Neuronal stem cell (in vitro differentiated cells): Measurements from ENCODE around the gene GRWD1.

Experiments used
- DNase-seq: peaks from one replicate; pipeline ENCODE4 v3.0.0-alpha.2; 2013; ENCODE audit warnings: low spot score
- H2AFZ ChIP-seq: one replicate; pipeline ENCODE4 v1.6.1; 2013; ENCODE audit warnings: mild to moderate bottlenecking, low read length, inconsistent platforms
- H2AK5ac ChIP-seq: 2 replicates; pipeline ENCODE4 v1.6.1; 2013; ENCODE audit warnings: low read depth, mild to moderate bottlenecking, inconsistent platforms, low read length, moderate library complexity, mixed read lengths
- H2BK120ac ChIP-seq: 2 replicates; pipeline ENCODE4 v1.6.1; 2013; ENCODE audit warnings: low read depth, mild to moderate bottlenecking, inconsistent platforms, low read length, moderate library complexity, mixed read lengths
- H2BK12ac ChIP-seq: one replicate; pipeline ENCODE4 v1.6.1; 2013; ENCODE audit warnings: low read length, inconsistent platforms
- H2BK15ac ChIP-seq: 2 replicates; pipeline ENCODE4 v1.6.1; 2013; ENCODE audit warnings: mild to moderate bottlenecking, low read length, inconsistent platforms, mixed read lengths
- H2BK5ac ChIP-seq: one replicate; pipeline ENCODE4 v1.6.1; 2013; ENCODE audit warnings: inconsistent platforms, mild to moderate bottlenecking, low read length, moderate library complexity
- H3K14ac ChIP-seq: one replicate; pipeline ENCODE4 v1.6.1; 2013; ENCODE audit warnings: low read length, inconsistent platforms
- H3K18ac ChIP-seq: 2 replicates; pipeline ENCODE4 v1.6.1; 2013; ENCODE audit warnings: low read length, inconsistent platforms
- H3K23ac ChIP-seq: 2 replicates; pipeline ENCODE4 v1.6.1; 2013; ENCODE audit warnings: low read depth, mild to moderate bottlenecking, mixed read lengths, low read length, inconsistent platforms; ENCODE audit not compliant: poor library complexity
- H3K27ac ChIP-seq: replicated peaks from 3 replicates; pipeline ENCODE4 v1.5.1; 2013; ENCODE audit warnings: low read length, inconsistent platforms
- H3K27me3 ChIP-seq, 3 experiments: 2 replicates each; pipeline ENCODE4 v1.6.1; 2013; ENCODE audit warnings: low read length in 3 of 3, mild to moderate bottlenecking in 2 of 3, inconsistent platforms in 1 of 3, low read depth in 1 of 3, mixed read lengths in 1 of 3, moderate library complexity in 1 of 3; ENCODE audit not compliant: control insufficient read depth in 3 of 3, insufficient read depth in 3 of 3
- H3K36me3 ChIP-seq, 2 donors: replicated peaks in 1 of 2; 2 replicates each; pipeline ENCODE4 v1.6.1; 2013; ENCODE audit warnings: low read length in 2 of 2; ENCODE audit not compliant: control insufficient read depth in 2 of 2, insufficient read depth in 2 of 2
- H3K4ac ChIP-seq: 2 replicates; pipeline ENCODE4 v1.6.1; 2013; ENCODE audit warnings: inconsistent platforms, mild to moderate bottlenecking, low read length, moderate library complexity
- H3K4me1 ChIP-seq, 2 donors: 1 replicate in 1 of 2; 2 replicates in 1 of 2; pipeline ENCODE4 v1.6.1; 2013; ENCODE audit warnings: low read length in 2 of 2, low read depth in 1 of 2; ENCODE audit not compliant: control insufficient read depth in 2 of 2, insufficient read depth in 1 of 2
- H3K4me2 ChIP-seq: one replicate; pipeline ENCODE4 v1.6.1; 2013; ENCODE audit warnings: mild to moderate bottlenecking, low read length, inconsistent platforms; ENCODE audit not compliant: insufficient read depth, poor library complexity, severe bottlenecking
- H3K4me3 ChIP-seq, 2 donors: 2 replicates each; pipeline ENCODE4 v1.5.1; 2013; ENCODE audit warnings: low read length in 2 of 2, mild to moderate bottlenecking in 2 of 2, inconsistent platforms in 1 of 2, moderate library complexity in 1 of 2
- H3K79me1 ChIP-seq: one replicate; pipeline ENCODE4 v1.6.1; 2013; ENCODE audit warnings: low read depth, mild to moderate bottlenecking, inconsistent platforms, low read length, moderate library complexity
- H3K9ac ChIP-seq: one replicate; pipeline ENCODE4 v1.6.1; 2013; ENCODE audit warnings: mild to moderate bottlenecking, low read depth, low read length, inconsistent platforms; ENCODE audit not compliant: poor library complexity
- H3K9me3 ChIP-seq, 2 donors: replicated peaks in 1 of 2; 2 replicates each; pipeline versions ENCODE3 to v1.6.1; 2013; ENCODE audit warnings: low read length in 2 of 2, mild to moderate bottlenecking in 2 of 2, inconsistent platforms in 1 of 2, low read depth in 1 of 2, mixed read lengths in 1 of 2, moderate library complexity in 1 of 2; ENCODE audit not compliant: control insufficient read depth in 2 of 2, insufficient read depth in 1 of 2
- H4K8ac ChIP-seq: one replicate; pipeline ENCODE4 v1.6.1; 2013; ENCODE audit warnings: low read depth, mild to moderate bottlenecking, inconsistent platforms, low read length, moderate library complexity
- H4K91ac ChIP-seq: one replicate; pipeline ENCODE4 v1.6.1; 2013; ENCODE audit warnings: low read length, low read depth, mild to moderate bottlenecking, inconsistent platforms; ENCODE audit not compliant: poor library complexity
- WGBS, 2 donors: extraction: QIAGEN DNeasy Blood & Tissue Kit; methylation state at CpG; one replicate each; pipeline ENCODE4 v1.1.7; 2013; ENCODE audit warnings: missing lambda C conversion rate in 2 of 2, mixed read lengths in 1 of 2; ENCODE audit not compliant: insufficient read length in 2 of 2, insufficient replicate concordance in 1 of 2; ENCODE audit errors: extremely low coverage in 2 of 2; 5-methylcytosine and 5-hydroxymethylcytosine counted together

GRWD1 gene

DNA sequence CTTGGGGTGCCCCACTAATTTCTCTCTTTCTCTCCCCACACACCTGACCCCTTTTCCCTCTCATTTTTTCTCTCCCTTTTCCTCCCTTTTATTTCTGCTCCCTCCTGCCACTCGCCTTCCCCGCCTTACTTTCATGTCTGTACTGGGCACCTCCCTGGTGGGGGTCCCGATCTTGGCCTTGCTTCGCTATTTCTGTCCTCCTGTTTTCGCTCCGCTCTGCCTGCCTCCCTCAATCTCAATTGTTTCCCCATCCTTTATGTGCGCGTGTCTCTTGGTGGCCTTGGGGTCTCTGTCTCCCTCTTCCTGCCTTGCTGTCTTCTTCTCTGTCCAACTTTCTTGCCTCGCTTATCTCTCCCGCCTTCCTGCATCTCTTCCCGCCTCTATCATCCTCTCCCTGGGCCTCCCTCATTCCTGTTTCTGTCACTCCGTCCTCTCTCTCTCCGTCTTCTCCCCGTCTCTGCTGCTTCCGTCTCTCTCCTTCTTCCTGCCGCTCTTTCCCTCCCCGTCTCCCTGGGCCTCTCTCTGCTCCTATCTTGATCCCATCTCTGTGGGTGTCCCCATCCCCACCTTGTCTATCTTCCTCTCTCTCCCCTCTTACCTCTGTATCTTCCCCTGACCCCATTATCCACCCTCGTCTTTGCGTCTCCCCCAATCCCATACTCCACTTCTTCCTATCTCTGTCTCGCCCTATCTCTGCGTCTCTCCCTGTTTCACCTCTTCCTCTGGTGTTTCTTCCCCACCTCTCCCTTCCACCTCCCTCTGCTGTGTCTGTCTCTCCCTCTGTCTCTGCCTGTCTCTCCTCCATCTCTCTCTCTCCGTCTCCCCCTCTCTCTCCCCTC is 48.3 kb upstream of the GRWD1 start:
- Histone ChIP-seq H2AK5ac (no peak overlapping the region), H3K36me3 (no peaks in the 10 kb centered on the region), H3K27me3 (peaks cover 22 to 56% (median 48%) of the 10 kb centered on the region in 3 experiments), H3K18ac (no peak overlapping the region), H3K23ac (no peak overlapping the region), H3K14ac (peak overlapping the region; percentile 0), H2BK120ac (no peak overlapping the region), H3K4me2 (peak overlapping the region; percentile 79), H2AFZ (no peak overlapping the region), H3K4me3 (peak overlapping the region in 1 of 2 donors; percentile 81), H4K91ac (no peak overlapping the region), H3K4ac (no peak overlapping the region), H3K79me1 (no peaks in the 10 kb centered on the region), H3K4me1 (peaks cover 30 to 37% of the 10 kb centered on the region in 2 donors), H4K8ac (no peak overlapping the region), H3K27ac (no peak overlapping the region), H2BK15ac (peak overlapping the region; percentile 93), H3K9me3 (no peaks in the 10 kb centered on the region), H2BK12ac (no peak overlapping the region), H3K9ac (peak overlapping the region; percentile 87), H2BK5ac (no peak overlapping the region)
- no peak for DNase-seq
- WGBS, 2 donors = no CpG with 5 or more reads among the region's 22 CpGs

DNA sequence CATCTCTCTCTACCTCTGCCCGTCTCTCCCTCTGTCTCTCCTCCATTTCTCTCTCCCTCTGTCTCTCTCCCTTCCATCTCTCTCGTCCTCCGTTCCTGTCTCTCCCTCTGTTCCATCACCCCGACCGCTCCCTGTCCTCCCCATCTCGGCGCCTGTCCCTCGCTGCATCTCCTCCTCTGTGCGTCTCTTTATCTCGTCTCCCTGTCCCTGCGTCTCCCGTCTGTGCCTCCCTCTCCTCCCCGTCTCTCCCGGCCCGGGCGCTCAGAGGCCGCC is 47.7 kb upstream of the GRWD1 start:
- Histone ChIP-seq H2BK12ac (no peak overlapping the region), H3K4me2 (peak overlapping the region; percentile 79), H4K8ac (no peak overlapping the region), H3K79me1 (no peaks in the 10 kb centered on the region), H3K4me1 (peaks cover 30 to 34% of the 10 kb centered on the region in 2 donors), H3K4ac (no peak overlapping the region), H2AK5ac (peak overlapping the region; percentile 23), H2AFZ (peak overlapping the region; percentile 41), H3K4me3 (peak overlapping the region in 1 of 2 donors; percentile 81), H3K9me3 (no peaks in the 10 kb centered on the region), H2BK15ac (peak overlapping the region; percentile 93), H4K91ac (no peak overlapping the region), H3K36me3 (no peaks in the 10 kb centered on the region), H2BK120ac (no peak overlapping the region), H3K14ac (peak overlapping the region; percentile 0), H3K23ac (peak overlapping the region; percentile 60), H3K18ac (peak overlapping the region; percentile 98), H3K27ac (no peak overlapping the region), H3K27me3 (peaks cover 22 to 56% (median 43%) of the 10 kb centered on the region in 3 experiments), H2BK5ac (no peak overlapping the region), H3K9ac (peak overlapping the region; percentile 87)
- DNase-seq = no peak
- WGBS, 2 donors = no CpG with 5 or more reads among the region's 17 CpGs

DNA sequence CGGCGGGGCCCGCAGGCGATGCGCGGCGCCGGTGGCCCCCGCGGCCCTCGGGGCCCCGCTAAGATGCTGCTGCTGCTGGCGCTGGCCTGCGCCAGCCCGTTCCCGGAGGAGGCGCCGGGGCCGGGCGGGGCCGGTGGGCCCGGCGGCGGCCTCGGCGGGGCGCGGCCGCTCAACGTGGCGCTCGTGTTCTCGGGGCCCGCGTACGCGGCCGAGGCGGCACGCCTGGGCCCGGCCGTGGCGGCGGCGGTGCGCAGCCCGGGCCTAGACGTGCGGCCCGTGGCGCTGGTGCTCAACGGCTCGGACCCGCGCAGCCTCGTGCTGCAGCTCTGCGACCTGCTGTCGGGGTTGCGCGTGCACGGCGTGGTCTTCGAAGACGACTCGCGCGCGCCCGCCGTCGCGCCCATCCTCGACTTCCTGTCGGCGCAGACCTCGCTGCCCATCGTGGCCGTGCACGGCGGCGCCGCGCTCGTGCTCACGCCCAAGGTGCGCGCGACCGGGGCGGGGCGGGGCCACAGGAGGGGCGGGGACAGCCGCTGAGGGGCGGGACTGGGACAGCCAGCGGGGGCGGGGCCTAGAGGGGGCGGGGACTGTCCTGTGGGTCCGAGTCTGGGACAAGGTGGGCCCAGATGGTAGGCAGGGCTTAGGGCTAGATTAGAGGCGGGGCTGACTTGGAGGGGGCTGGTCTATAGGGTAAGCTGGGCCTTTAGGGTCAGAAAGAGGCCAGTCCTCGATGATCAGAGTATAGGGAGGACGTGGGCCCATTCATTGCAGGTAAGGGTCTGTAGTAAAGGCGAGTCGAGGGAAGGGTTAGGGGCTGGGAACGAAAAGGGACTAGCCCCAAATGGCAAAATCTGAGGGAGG is 47.2 kb upstream of the GRWD1 start:
- Histone ChIP-seq H2BK12ac (no peak overlapping the region), H3K18ac (peak overlapping the region; percentile 98), H4K8ac (no peak overlapping the region), H2BK120ac (no peak overlapping the region), H3K23ac (peak overlapping the region; percentile 60), H3K4me2 (peak overlapping the region; percentile 79), H4K91ac (peak overlapping the region; percentile 87), H3K4ac (no peak overlapping the region), H3K27me3 (peaks cover 22 to 51% (median 43%) of the 10 kb centered on the region in 3 experiments), H3K14ac (peak overlapping the region; percentile 0), H3K27ac (no peak overlapping the region), H2BK5ac (no peak overlapping the region), H3K79me1 (no peaks in the 10 kb centered on the region), H3K36me3 (no peaks in the 10 kb centered on the region), H2AK5ac (peak overlapping the region; percentile 23), H2BK15ac (peak overlapping the region; percentile 93), H2AFZ (peak overlapping the region; percentile 41), H3K9me3 (no peaks in the 10 kb centered on the region), H3K4me1 (peaks cover 28 to 30% of the 10 kb centered on the region in 2 donors), H3K4me3 (peak overlapping the region; percentile 24 to 81), H3K9ac (peak overlapping the region; percentile 87)
- DNase-seq = peak; percentile 77
- WGBS, 2 donors = no CpG with 5 or more reads among the region's 104 CpGs
